GM18511 (cell line): ENCODE results near the gene CBFA2T3.
A peak's percentile ranks its signal among the peaks of the same experiment; 100 is the strongest.

Experiments used
- ATAC-seq: cut with Tn5 transposase; IDR thresholded peaks from one replicate; pipeline ENCODE4 v1.9.1; 2021; ENCODE audit warnings: mild to moderate bottlenecking, moderate library complexity; ENCODE audit not compliant: unreplicated experiment

The CBFA2T3 gene

DNA sequence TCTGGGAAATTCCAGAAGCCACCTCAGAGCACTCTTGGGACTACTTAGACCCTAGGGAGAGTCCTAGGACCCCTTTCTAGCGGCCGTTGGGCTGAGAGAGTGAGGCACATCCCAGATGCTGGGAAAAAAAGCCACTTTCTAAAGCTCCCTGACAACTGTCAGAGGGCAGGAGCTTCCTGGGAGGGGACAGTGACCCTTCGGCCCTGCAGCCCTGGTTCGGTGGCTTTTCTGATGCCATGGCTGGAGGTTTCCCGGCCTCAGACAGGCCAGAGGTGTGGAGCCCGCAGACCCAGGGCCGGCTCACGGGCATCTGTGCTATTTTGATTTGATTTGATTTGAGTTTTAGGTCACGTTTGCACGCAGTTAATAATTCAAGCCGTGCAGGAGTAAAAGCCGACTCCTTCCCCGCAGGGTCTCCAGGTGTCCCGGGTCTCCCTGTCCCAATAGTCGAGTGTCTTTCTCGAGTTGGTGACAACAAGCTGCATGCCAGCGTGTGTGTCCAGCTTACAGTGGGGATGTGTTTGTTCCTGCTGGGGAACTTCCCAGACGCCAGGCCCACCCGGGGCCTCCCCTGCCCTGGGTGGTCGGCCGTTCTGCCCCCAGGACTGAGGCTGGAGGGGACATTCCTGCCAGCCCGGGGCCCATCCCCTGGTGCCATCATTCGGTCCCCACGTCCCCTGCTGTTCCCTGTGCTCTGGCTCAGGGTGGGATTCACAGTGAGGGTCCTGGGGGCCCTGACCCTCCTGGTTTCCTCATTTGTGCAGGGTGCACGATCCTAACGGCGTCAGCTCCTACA lies 1.0 kb upstream of the CBFA2T3 start:
- ATAC-seq, result no peak

DNA sequence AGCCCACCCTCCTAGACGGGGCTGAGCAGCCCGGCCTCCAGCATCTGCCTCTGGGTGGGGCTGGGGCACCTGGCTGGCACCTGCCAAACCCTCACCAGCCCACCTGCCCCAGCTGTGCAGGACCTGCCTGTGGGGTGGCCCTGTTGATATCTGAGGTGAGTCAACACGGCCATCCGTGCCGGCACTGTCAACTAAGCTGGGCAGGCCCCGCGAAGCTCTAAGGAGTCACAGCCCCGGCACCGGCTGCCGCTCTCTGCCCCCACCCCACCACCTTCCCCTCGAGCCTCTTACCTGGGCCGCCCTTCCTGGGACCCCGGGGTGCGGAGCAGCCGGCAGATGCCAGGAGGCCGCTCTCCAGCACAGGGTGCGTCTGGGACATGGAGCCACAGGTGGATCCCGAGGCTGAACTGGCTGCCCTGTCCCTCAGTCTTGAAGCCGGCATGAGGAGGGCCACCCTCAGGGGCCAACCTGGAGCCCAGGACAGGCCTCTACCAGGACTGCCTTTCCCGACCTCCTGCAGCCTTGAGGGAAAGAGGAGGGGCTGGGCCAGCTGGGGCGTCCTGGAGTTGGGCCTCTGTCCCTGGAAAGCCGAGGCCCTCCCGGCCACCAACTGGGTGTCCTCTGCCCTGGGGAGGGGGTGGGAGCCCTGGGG lies 515 bp downstream of the CBFA2T3 start:
- ATAC-seq, result no peak

GRCh38 chr16:88975511-88976061 lies 1.4 kb downstream of the CBFA2T3 start:
- ATAC-seq, result no peak

GRCh38 chr16:88974916-88975215 lies 2.1 kb downstream of the CBFA2T3 start:
- no peak for ATAC-seq

GRCh38 chr16:88974080-88974915 lies 2.7 kb downstream of the CBFA2T3 start:
- no peak for ATAC-seq

GRCh38 chr16:88973415-88974050 lies 3.5 kb downstream of the CBFA2T3 start:
- no peak for ATAC-seq

DNA sequence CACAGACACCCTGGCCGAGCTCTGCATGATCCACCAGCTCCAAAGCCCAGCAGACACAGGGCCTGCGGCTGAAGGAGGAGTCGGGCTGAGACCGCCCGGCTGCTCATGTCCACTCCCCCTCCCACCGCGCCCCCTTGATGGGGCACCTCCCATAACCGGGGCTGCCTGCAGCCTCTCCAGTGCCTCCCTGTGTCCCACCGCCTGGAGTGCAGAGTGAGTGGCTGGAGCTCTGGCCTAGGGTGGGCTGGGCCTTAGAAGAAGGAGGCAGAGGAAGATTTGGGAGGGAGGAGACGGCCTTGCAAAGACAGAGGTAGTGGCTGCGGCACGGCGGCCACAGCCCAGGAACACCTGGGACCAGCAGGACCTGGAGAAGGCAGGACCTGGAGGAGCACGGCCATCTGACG lies 4.0 kb downstream of the CBFA2T3 start:
- ATAC-seq, result no peak

GRCh38 chr16:88972349-88972748 lies 4.7 kb downstream of the CBFA2T3 start:
- ATAC-seq, result no peak

- no peak for ATAC-seq
These were observed 5.5 kb downstream of the CBFA2T3 start for GRCh38 chr16:88971371-88972097.

DNA sequence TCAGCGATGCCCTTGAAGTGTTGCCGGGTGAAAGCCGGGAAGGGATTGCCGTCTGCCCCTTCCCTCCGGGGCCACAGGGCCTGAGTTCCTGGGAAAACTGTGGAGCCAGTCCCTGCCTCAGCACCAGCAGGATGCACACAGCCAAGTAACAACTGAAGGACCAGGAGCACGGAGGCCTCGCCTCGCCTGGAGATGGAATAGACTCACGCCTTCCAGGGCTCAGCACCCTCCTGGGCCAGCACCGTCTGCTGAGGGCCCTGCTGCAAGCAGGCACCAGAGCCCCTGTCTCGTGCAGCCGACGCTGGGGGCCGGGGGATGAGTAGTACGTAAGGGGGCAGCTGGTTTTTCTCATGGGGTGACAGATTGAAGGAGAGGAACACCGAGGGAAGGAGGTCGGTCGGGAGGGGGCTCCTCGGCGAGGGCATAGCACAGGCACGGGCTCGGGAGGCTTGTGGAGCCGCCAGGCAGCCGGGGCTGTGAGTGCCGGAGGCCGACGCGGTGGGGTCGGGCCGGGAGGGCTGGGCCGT lies 6.4 kb downstream of the CBFA2T3 start:
- ATAC-seq, result no peak

DNA sequence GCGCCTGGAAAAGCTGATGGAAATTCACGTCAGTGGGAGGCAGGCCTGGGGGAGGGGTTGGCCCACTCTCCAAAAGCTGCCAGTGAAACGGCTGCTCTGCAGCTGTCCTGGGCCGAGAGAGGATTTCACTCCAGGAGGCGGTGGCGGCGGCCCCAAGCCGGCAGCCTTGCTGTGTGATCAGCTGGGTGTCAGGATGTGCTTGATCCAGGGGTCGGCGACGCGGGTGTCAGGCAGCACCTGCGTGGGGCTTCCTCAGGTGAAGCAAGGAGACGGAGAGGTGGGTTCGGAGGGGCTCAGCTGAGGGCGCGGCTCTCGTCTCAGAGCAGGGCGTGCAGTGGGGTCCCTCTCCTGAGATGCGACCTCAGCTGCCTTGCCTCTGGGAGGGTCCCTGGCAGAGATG lies 7.0 kb downstream of the CBFA2T3 start:
- no peak for ATAC-seq

DNA sequence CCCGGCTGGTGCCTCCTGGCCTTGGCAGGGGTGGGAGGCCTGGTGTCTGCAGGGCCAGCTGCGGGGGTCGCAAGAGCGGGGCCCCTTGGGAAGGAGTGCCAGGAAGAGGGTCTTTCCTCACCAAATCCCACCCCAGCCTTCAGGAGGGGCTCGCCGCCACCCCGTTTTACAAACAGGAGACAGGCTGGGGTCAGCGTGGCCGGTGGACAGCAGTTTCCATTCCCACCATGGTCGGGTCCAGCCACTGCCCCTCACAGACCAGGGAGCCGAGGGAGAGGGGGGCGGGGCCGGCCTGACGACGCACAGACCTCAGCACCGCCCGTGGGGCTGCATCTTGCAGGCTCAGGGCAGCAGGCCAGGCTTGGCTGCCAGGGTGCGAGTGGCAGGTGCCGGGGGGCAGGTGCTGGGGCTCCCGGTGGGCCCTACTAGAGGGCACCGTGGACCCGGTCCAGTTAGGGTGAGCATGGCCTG lies 7.6 kb downstream of the CBFA2T3 start:
- no peak for ATAC-seq

DNA sequence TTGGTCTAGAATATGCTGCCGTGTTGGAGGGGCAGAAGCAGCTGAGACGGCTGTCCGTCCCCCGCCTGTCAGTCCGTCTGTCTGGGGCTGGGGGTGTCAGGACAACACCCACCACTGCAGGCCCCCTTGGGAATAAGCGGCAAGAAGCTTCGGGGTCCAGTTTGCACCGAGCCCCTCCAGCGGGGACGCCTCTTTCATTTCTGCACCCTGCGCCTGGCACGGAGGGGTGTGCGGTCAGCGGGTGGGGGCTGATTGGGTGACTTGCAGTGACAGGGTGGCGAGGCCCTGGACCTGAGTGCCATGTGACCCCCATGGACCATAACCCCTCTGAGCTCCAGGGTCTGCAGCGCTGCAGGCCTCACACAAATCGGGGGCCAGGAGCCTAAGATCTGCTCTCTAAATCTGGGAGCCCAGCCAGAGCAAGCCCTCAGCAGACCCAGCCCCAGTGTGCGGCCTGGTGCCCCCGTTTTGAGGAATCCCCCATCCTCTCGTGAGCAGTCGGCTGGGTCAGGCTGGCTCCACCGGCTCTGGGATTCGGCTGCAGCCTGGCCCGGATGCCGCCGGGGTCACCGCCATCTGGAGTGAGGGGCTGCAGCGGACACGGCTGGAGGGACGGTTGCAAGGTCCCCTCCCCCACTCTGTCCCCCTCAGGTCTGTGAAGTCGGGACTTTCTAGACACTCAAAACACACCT lies 8.3 kb downstream of the CBFA2T3 start:
- peak; percentile 17 for ATAC-seq

DNA sequence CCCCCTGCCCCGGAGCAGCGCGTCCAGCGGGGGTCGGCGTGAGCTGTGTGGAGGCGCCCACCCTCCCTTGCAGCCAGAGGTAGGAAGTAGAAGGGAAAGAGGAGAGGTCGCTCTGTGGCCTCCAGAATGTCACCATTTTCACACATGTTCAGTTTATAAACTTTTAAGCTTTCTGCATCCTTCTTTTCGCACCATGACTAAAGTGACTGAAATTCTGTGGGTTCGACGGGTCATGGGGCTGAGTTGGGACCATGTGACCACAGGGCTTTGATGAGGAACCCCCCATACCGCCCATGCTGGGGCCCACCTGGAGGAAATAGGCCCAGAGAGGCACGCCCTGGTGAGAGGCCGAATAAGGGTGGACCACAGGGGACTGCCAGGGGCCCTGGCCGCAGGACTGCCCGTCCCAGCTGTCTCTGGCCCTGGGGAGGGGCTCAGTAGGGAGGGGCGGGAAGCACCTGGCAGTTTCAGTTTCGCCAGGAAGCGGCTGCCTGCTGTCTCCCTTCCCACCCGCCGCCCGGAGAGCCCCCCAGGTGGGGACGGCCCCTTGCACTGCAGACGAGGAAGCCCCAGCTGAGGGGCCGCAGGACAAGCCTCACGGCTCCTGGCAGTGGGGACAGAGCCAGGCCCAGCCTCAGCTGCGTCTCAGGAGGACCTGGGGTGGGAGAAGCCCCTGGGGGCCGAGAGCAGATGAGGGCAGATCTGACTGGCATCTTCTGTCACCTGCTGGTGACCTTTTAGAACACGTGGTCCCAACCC lies 9.0 kb downstream of the CBFA2T3 start:
- ATAC-seq, result peak; percentile 70

DNA sequence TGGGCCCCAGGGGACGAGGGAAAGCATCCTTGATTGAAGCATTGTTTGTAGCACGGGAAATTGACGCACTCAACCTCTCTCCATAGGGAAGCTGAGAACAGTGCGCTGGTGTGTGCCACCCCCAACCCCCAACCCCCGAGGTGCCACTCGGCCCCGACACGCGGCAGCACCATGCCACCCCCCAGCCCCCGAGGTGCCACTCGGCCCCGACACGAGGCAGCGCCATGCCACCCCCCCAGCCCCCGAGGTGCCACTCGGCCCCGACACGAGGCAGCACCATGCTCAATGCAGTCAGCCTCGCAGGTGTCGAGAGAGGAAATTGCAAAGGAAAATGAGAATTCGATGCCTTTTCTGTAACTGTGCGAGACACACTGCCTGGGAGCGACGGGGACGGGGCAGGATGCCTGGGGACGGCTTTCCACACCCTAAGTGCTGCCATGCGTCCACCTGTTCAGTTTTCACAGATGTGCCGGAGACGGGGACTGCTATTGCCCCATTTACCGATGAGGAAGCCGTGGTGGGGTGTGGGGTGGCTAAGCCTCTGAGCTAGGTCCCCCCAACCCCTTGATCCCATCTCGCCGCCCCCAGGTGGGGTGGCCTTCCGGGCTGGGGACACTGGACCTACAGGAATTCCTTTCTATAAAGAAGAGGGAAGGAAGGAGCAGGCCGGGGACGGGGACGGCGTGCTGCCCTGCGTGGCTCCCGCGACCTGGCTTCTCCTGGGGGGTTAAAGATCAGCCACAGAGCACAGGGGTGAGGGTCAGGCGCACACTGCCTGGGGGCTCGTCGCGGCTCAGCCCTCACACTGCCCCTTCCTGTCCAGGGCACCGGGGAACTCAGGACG lies 9.8 kb downstream of the CBFA2T3 start:
- no peak for ATAC-seq

DNA sequence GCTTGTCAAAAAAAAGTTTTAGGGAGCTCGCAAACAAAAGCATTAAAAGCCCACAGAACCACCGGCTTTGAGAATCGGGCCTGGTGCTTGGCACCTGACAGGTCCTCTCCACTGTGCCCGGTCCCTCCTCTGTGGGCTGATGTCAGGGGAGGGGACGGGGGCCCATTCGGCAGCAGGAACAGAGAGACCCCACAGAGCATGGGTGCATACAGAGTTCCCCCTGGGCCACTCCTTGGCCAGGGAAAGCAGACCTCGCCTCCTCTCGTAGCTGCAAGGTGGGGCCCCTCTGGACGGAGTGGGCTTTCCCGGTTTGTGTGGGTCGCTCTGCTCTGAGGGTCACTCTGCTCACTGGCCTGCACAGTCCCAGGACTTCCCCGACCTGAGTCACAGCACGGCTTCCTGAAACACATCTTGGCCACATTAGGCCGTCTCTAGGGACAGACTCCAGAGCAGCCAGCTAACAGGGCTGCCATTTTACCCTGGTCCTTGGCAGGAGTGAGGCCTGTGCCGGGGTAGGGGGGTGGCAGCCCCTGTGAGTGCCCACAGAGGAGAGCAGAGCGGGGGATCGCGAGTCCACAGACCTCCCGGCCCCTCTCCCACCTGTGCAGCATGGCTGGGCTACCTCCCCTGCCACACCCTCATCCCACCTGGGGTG lies 11.1 kb downstream of the CBFA2T3 start:
- ATAC-seq, result no peak

GRCh38 chr16:88965411-88965810 lies 11.6 kb downstream of the CBFA2T3 start:
- ATAC-seq, result no peak
